Measurements from ENCODE around the gene IRF9.
A peak's percentile ranks its signal among the peaks of the same experiment; 100 is the strongest.

The IRF9 gene

DNA sequence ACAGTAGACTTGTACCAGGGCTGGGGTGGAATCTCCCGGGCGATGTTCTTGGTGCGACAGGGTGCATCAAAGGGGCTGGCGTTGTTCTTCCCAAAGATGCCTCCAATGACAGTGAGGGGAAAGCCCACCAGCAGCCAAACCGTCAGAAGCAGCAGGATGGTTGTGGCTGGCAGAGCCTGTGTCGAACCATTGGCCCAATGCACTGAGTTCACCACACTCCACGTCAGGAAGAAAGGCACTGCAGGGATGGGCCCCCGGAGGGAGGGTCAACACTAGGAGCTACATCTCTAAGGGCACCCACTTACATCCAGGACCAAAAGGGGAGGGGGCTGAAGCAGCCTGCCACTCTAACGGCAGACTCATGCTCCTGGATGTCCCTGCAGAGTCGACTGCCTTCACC is 29.4 kb downstream of the IRF9 start:
- Histone ChIP-seq H3K4me3 (ENCODE audit: low read depth, low read length, poor library complexity, severe bottlenecking) (no peak overlapping the region), H3K9ac (ENCODE audit: low read length) (no peak overlapping the region), H3K27ac (ENCODE audit: low read depth, low read length, poor library complexity, severe bottlenecking) (no peak overlapping the region), H3K27me3 (ENCODE audit: insufficient read depth, low read length) (no peaks in the 10 kb centered on the region), H3K4me2 (ENCODE audit: low read length) (no peak overlapping the region), H3K9me3 (ENCODE audit: low read length) (no peaks in the 10 kb centered on the region), H2AFZ (ENCODE audit: low read length) (no peak overlapping the region), H3K79me2 (ENCODE audit: insufficient read depth, low read length) (no peaks in the 10 kb centered on the region), H3F3A (ENCODE audit: insufficient read depth, low read length) (no peaks in the 10 kb centered on the region), H4K20me1 (ENCODE audit: insufficient read depth, low read length) (no peaks in the 10 kb centered on the region), H3K36me3 (ENCODE audit: insufficient read depth, low read length) (peaks cover 38% of the 10 kb centered on the region), H3K9me2 (ENCODE audit: low read depth, low read length) (no peaks in the 10 kb centered on the region), H3K4me1 (ENCODE audit: insufficient read depth, low read length, severe bottlenecking) (peaks cover 29% of the 10 kb centered on the region)
- no peak for TF ChIP-seq EZH2 (IDR thresholded peaks at IDR 0.05; ENCODE audit: borderline replicate concordance, low read length)
- TF ChIP-seq, protein P1, sequence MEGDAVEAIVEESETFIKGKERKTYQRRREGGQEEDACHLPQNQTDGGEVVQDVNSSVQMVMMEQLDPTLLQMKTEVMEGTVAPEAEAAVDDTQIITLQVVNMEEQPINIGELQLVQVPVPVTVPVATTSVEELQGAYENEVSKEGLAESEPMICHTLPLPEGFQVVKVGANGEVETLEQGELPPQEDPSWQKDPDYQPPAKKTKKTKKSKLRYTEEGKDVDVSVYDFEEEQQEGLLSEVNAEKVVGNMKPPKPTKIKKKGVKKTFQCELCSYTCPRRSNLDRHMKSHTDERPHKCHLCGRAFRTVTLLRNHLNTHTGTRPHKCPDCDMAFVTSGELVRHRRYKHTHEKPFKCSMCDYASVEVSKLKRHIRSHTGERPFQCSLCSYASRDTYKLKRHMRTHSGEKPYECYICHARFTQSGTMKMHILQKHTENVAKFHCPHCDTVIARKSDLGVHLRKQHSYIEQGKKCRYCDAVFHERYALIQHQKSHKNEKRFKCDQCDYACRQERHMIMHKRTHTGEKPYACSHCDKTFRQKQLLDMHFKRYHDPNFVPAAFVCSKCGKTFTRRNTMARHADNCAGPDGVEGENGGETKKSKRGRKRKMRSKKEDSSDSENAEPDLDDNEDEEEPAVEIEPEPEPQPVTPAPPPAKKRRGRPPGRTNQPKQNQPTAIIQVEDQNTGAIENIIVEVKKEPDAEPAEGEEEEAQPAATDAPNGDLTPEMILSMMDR (IDR thresholded peaks at IDR 0.05; ENCODE audit: low read length) = no peak

DNA sequence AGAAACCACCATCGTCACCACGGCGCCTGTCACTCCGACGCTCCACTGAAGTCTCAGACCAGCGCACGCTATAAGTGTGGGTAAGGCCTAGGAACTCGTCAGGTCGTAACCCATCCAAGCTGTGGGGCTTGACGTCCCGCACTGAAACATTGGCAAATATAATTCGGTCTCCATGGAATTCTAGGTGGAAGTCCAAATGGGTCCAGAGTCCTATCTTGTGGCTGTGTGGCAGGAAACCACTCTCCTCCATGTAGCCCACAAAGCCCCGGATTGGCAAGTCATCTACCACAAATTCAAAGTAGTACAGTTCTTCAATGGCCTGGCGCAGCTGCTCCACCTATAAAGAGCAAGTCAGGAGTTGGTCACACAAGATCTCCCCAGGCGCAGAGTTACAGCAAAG is 31.9 kb downstream of the IRF9 start:
- TF ChIP-seq EZH2 (IDR thresholded peaks at IDR 0.05; ENCODE audit: borderline replicate concordance, low read length) = no peak
- TF ChIP-seq, protein P1 (IDR thresholded peaks at IDR 0.05; ENCODE audit: low read length) = no peak

DNA sequence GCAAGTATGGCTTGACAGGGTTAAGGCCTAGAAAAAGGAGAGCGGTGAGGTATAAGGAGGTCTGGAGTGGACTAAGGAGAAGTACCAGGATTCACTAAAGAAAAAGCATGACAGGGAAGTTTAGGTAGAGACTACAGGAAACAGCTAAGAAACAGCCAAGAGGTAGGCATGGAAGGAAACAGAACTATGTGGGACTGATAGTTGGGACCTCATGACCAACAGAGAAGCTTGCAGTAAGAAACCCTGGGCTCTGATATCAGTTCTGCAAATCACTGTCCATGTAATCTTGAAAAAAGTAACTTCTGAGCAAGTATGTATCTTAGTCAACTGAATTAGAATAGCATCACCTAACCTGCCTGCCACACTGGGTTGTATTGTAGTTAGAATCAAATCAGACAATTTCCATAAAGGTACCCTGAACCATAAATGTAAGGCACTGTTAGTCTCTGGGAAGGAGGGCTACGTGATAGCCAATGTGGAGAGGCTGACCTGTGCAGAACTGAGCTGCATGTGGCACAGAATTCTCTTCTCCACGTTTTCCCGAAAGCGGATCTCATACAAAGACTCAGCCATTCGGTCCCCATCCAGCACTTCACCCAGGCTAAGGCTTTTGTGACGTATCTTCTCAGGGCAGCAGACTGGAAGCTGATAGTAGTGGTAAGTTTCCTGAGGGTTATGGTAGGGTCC is 33.3 kb downstream of the IRF9 start:
- peak overlapping the region; percentile 97 for H3K4me2 ChIP-seq (ENCODE audit: low read length)
- peaks cover 32% of the 10 kb centered on the region for H3K4me1 ChIP-seq (ENCODE audit: insufficient read depth, low read length, severe bottlenecking)
- H3F3A ChIP-seq (ENCODE audit: insufficient read depth, low read length) = no peaks in the 10 kb centered on the region
- TF ChIP-seq, protein P1 (IDR thresholded peaks at IDR 0.05; ENCODE audit: low read length) = no peak
- TF ChIP-seq EZH2 (IDR thresholded peaks at IDR 0.05; ENCODE audit: borderline replicate concordance, low read length) = no peak
- no peaks in the 10 kb centered on the region for H4K20me1 ChIP-seq (ENCODE audit: insufficient read depth, low read length)
- H3K79me2 ChIP-seq (ENCODE audit: insufficient read depth, low read length) = no peaks in the 10 kb centered on the region
- H3K9me3 ChIP-seq (ENCODE audit: low read length) = 0 out of 2 replicates have a peak, but pooled peaks cover 3% of the 10 kb centered on the region
- H3K9me2 ChIP-seq (ENCODE audit: low read depth, low read length) = no peaks in the 10 kb centered on the region
- H3K4me3 ChIP-seq (ENCODE audit: low read depth, low read length, poor library complexity, severe bottlenecking) = peak overlapping the region; percentile 89
- H2AFZ ChIP-seq (ENCODE audit: low read length) = no peak overlapping the region
- H3K27ac ChIP-seq (ENCODE audit: low read depth, low read length, poor library complexity, severe bottlenecking) = peak overlapping the region; percentile 92
- H3K27me3 ChIP-seq (ENCODE audit: insufficient read depth, low read length) = no peaks in the 10 kb centered on the region
- H3K9ac ChIP-seq (ENCODE audit: low read length) = peak overlapping the region; percentile 96; the same call in 1 of the 2 replicates
- H3K36me3 ChIP-seq (ENCODE audit: insufficient read depth, low read length) = peaks cover 29% of the 10 kb centered on the region

More for the DNA sequence above, 31.9 kb downstream of the IRF9 start:
- Histone ChIP-seq H3F3A (ENCODE audit: insufficient read depth, low read length) (no peaks in the 10 kb centered on the region), H3K4me1 (ENCODE audit: insufficient read depth, low read length, severe bottlenecking) (peaks cover 39% of the 10 kb centered on the region), H3K9me3 (ENCODE audit: low read length) (no peaks in the 10 kb centered on the region), H3K27me3 (ENCODE audit: insufficient read depth, low read length) (no peaks in the 10 kb centered on the region), H3K4me2 (ENCODE audit: low read length) (no peak overlapping the region), H3K9me2 (ENCODE audit: low read depth, low read length) (no peaks in the 10 kb centered on the region), H3K79me2 (ENCODE audit: insufficient read depth, low read length) (no peaks in the 10 kb centered on the region), H3K9ac (ENCODE audit: low read length) (no peak overlapping the region), H2AFZ (ENCODE audit: low read length) (no peak overlapping the region), H3K27ac (ENCODE audit: low read depth, low read length, poor library complexity, severe bottlenecking) (no peak overlapping the region), H4K20me1 (ENCODE audit: insufficient read depth, low read length) (no peaks in the 10 kb centered on the region), H3K4me3 (ENCODE audit: low read depth, low read length, poor library complexity, severe bottlenecking) (no peak overlapping the region), H3K36me3 (ENCODE audit: insufficient read depth, low read length) (peaks cover 18% of the 10 kb centered on the region)

Data from OCI-LY1 (cell line).